Endothelial cell of umbilical vein (primary cell): Measurements from ENCODE around the gene SLC44A5. TPM values are rescaled to one million over a fixed set of nuclear protein-coding genes. Genes with fewer than 3 reads are reported as not detected.

Experiments
- BruUV-seq: library from RNA; stranded (reverse); fragments of 400-500 nt; replicated peaks from 2 replicates; lab custom pipeline; 2021; lab: Mats Ljungman, UMichigan
- CTCF ChIA-PET: fragments of 300-600, 350-600 bp; sonication (Branson Sonifier 250); formaldehyde crosslinking; loops from one replicate; lab custom pipeline; 2021; ENCODE audit warnings: antibody characterized with exemption, inconsistent platforms; lab: Charles Lee
- POLR2A ChIA-PET: fragments of 300-600, 350-600 bp; sonication (Branson Sonifier 250); formaldehyde crosslinking; loops from one replicate; lab custom pipeline; 2021; ENCODE audit warnings: antibody characterized with exemption, inconsistent platforms; lab: Charles Lee
- DNase-seq: peaks from one replicate; pipeline ENCODE4 v3.0.0-alpha.2; 2011; ENCODE audit warnings: low read depth, low spot score
- FAIRE-seq: peaks from 2 replicates; lab custom pipeline; 2011; peaks lifted over from hg19 to GRCh38; lab: Jason Lieb, UNC
- H2AFZ ChIP-seq: 2 replicates; pipeline ENCODE4 v1.6.0; 2012; ENCODE audit warnings: low read depth, low read length, control low read depth, inconsistent platforms
- H3K27ac ChIP-seq: 2 replicates; pipeline ENCODE4 v1.5.1; 2011; ENCODE audit warnings: low read depth, mild to moderate bottlenecking, control low read depth, low read length, moderate library complexity; ENCODE audit not compliant: insufficient read depth
- H3K27me3 ChIP-seq, 2 experiments: 2 replicates each; pipeline versions ENCODE4 v1.6.0 to v1.6.1; 2011; ENCODE audit warnings: low read length in 2 of 2, mixed read lengths in 1 of 2; ENCODE audit not compliant: control insufficient read depth in 2 of 2, insufficient read depth in 2 of 2
- H3K36me3 ChIP-seq, 2 experiments: 2 replicates in 1 of 2; 3 replicates in 1 of 2; pipeline ENCODE4 v1.5.1; 2011; ENCODE audit warnings: low read length in 2 of 2, mild to moderate bottlenecking in 1 of 2, moderate library complexity in 1 of 2; ENCODE audit not compliant: control insufficient read depth in 2 of 2, insufficient read depth in 2 of 2; ENCODE audit errors: extremely low read depth in 1 of 2
- H3K4me1 ChIP-seq: 3 replicates; pipeline ENCODE4 v1.5.1; 2011; ENCODE audit warnings: mild to moderate bottlenecking, low read length; ENCODE audit not compliant: control insufficient read depth, insufficient read depth; ENCODE audit errors: extremely low read depth
- H3K4me2 ChIP-seq: 2 replicates; pipeline ENCODE4 v1.6.1; 2011; ENCODE audit warnings: low read length, control low read depth, mixed read lengths; ENCODE audit not compliant: insufficient read depth
- H3K4me3 ChIP-seq, 3 experiments: fragments of 200-600 bp in 1 of 3; sonication (generic), shearing (Covaris generic) in 1 of 3; replicated peaks in 1 of 3; 2 replicates each; pipeline ENCODE4 v1.5.1; 2011 to 2016; ENCODE audit warnings: control low read depth in 3 of 3, low read length in 3 of 3, mild to moderate bottlenecking in 2 of 3, inconsistent platforms in 1 of 3, low read depth in 1 of 3, moderate library complexity in 1 of 3; ENCODE audit not compliant: insufficient read depth in 1 of 3
- H3K79me2 ChIP-seq: 2 replicates; pipeline ENCODE4 v1.6.0; 2012; ENCODE audit warnings: low read length, inconsistent platforms; ENCODE audit not compliant: control insufficient read depth, insufficient read depth
- H3K9ac ChIP-seq: replicated peaks from 2 replicates; pipeline ENCODE3; 2011; ENCODE audit warnings: low read length, control low read depth; ENCODE audit not compliant: insufficient read depth; ENCODE audit errors: extremely low read depth
- H3K9me1 ChIP-seq: replicated peaks from 3 replicates; pipeline ENCODE4 v1.6.0; 2011; ENCODE audit warnings: mild to moderate bottlenecking, low read length; ENCODE audit not compliant: control insufficient read depth, insufficient read depth; ENCODE audit errors: extremely low read depth
- H3K9me3 ChIP-seq: replicated peaks from 2 replicates; pipeline ENCODE4 v1.5.1; 2012; ENCODE audit warnings: low read length, inconsistent platforms; ENCODE audit not compliant: control insufficient read depth, insufficient read depth
- H4K20me1 ChIP-seq: replicated peaks from 2 replicates; pipeline ENCODE3; 2011; ENCODE audit warnings: mild to moderate bottlenecking, low read length; ENCODE audit not compliant: control insufficient read depth, insufficient read depth; ENCODE audit errors: extremely low read depth
- EZH2 ChIP-seq: IDR thresholded peaks from 2 replicates; pipeline ENCODE4 v1.6.1; 2012; ENCODE audit warnings: borderline replicate concordance, low read depth, mild to moderate bottlenecking, moderate library complexity, low read length, inconsistent platforms; ENCODE audit not compliant: severe bottlenecking
- FOS ChIP-seq: IDR thresholded peaks from 2 replicates; pipeline ENCODE4 v1.6.1; 2011; ENCODE audit warnings: mild to moderate bottlenecking, low read length, moderate library complexity, borderline replicate concordance; ENCODE audit not compliant: insufficient read depth
- GATA2 ChIP-seq: IDR thresholded peaks from 2 replicates; pipeline ENCODE4 v1.7.0; 2011; ENCODE audit warnings: low read depth, mild to moderate bottlenecking, moderate library complexity, mixed read lengths, low read length; ENCODE audit not compliant: insufficient read length, insufficient read depth
- JUN ChIP-seq: IDR thresholded peaks from 2 replicates; pipeline ENCODE4 v1.6.1; 2011; ENCODE audit warnings: borderline replicate concordance, low read depth; ENCODE audit not compliant: insufficient read length, insufficient read depth
- MAX ChIP-seq: IDR thresholded peaks from 2 replicates; pipeline ENCODE4 v1.6.1; 2011; ENCODE audit not compliant: insufficient read depth, insufficient read length
- MYC ChIP-seq: IDR thresholded peaks from one replicate; pipeline ENCODE4 v1.6.1; 2011; ENCODE audit warnings: mild to moderate bottlenecking, low read depth, low read length
- POLR2A ChIP-seq: IDR thresholded peaks from 2 replicates; pipeline ENCODE4 v1.6.1; 2012; ENCODE audit warnings: low read depth, mild to moderate bottlenecking, control low read depth, low read length
- POLR2AphosphoS5 ChIP-seq: IDR thresholded peaks from 2 replicates; pipeline ENCODE4 v1.6.1; 2012; ENCODE audit warnings: low read depth, mild to moderate bottlenecking, control low read depth, low read length, moderate library complexity; ENCODE audit not compliant: insufficient read depth
- dilution Hi-C: fragments of 300-500 bp; cut with MboI; formaldehyde crosslinking; loops from one replicate; pipeline ENCODE4 v1.15.0; 2019; ENCODE audit warnings: low sequenced_read_pairs; ENCODE audit not compliant: extremely low pct_ligation_motif_present
- intact Hi-C: fragments of 100-400 bp; cut with micrococcal nuclease; formaldehyde crosslinking; loops from one replicate; pipeline ENCODE4 v1.10.0; 2022
- polyA plus RNA-seq, 4 experiments: library from polyadenylated mRNA; depleted of rRNA in 3 of 4; stranded (reverse) in 3 of 4; unstranded in 1 of 4; fragments of >200 nt; gene quantifications; 2 replicates each; pipeline versions ENCODE4 v1.2.1 to v1.2.3, GENCODE V29; 2011 to 2012; ENCODE audit warnings: missing spikeins in 1 of 4
- total RNA-seq: library from RNA; stranded (reverse); gene quantifications from 2 replicates; pipeline ENCODE4 v1.2.3, GENCODE V29; 2021
- TF ChIP-seq, protein P1 (sequence below), 2 donors: IDR thresholded peaks; 1 replicate in 1 of 2; 2 replicates in 1 of 2; pipeline ENCODE4 v1.5.1; 2011; ENCODE audit warnings: low read length in 2 of 2, mild to moderate bottlenecking in 2 of 2, moderate library complexity in 2 of 2, control low read depth in 1 of 2, inconsistent platforms in 1 of 2, low read depth in 1 of 2; ENCODE audit not compliant: insufficient read depth in 1 of 2; ENCODE audit errors: extremely low read depth in 1 of 2

The SLC44A5 gene
- total and polyA plus RNA-seq, 2 donors (not counting 3 experiments of a cell fraction or from before 2014, with no cell fraction given) = 1.6 to 3.2 TPM

DNA sequence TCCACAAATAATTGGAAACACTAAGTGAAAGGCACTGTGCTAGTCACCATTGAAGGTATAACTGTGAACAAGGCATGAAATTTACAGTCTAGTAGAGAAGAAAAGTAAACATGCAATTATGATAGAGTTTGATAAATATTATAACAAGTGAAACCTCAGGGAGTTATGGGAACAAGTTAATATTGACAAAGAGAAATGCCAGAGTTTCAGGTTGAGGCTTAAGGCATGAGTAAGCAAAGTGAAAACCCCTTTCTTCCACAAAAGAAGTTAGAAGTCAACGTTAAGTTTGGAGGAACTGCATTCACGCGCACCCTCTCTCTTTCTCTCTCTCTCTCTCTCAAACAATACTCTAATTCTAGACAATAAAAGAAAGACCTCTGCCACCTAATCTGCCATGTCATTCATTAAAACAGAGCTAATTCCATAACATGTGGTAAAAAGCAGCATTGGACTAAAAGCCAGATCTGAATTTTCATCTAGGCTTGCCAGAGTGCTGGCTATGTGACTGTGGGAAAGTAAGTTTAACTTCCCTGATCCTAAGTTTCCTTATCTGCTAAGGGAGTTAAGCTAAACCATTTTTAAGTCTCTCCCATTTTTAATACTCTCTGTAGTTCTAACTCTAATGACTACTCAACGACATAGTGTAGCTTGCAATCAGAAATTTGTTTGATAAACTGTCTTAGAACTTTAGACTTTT, 22.0 kb downstream of the SLC44A5 start:
- Histone ChIP-seq H2AFZ (no peak overlapping the region), H3K27me3 (no peaks in the 10 kb centered on the region), H3K4me2 (no peak overlapping the region), H3K27ac (no peak overlapping the region), H3K36me3 (no peaks in the 10 kb centered on the region), H3K4me1 (no peaks in the 10 kb centered on the region), H4K20me1 (no peaks in the 10 kb centered on the region), H3K9ac (no peak overlapping the region), H3K9me1 (no peaks in the 10 kb centered on the region), H3K9me3 (no peaks in the 10 kb centered on the region), H3K79me2 (no peaks in the 10 kb centered on the region), H3K4me3 (no peak overlapping the region)
- intact Hi-C loops = no loop called here
- TF ChIP-seq GATA2 = no peak
- TF ChIP-seq POLR2AphosphoS5 = no peak
- TF ChIP-seq, protein P1, sequence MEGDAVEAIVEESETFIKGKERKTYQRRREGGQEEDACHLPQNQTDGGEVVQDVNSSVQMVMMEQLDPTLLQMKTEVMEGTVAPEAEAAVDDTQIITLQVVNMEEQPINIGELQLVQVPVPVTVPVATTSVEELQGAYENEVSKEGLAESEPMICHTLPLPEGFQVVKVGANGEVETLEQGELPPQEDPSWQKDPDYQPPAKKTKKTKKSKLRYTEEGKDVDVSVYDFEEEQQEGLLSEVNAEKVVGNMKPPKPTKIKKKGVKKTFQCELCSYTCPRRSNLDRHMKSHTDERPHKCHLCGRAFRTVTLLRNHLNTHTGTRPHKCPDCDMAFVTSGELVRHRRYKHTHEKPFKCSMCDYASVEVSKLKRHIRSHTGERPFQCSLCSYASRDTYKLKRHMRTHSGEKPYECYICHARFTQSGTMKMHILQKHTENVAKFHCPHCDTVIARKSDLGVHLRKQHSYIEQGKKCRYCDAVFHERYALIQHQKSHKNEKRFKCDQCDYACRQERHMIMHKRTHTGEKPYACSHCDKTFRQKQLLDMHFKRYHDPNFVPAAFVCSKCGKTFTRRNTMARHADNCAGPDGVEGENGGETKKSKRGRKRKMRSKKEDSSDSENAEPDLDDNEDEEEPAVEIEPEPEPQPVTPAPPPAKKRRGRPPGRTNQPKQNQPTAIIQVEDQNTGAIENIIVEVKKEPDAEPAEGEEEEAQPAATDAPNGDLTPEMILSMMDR (IDR thresholded peaks at IDR 0.05; ENCODE audit: extremely low read depth in 1 of 2, insufficient read depth in 1 of 2, low read depth in 1 of 2, low read length in 2 of 2) = no peak
- TF ChIP-seq MAX = no peak
- no peak for TF ChIP-seq MYC
- no peak for TF ChIP-seq JUN
- no peak for TF ChIP-seq EZH2
- TF ChIP-seq POLR2A = no peak
- no peak for TF ChIP-seq FOS
- ChIA-PET POLR2A (no interaction called here), CTCF (interaction anchor here (1.2 to 2.2 kb wide), 2 partner anchors 26 to 323 kb away, joined by 3 to 6 read pairs; no protein-coding TSS in a partner anchor)
- dilution Hi-C loops = no loop called here
- FAIRE-seq (no peak), DNase-seq (no peak)
- no TSS peak for BruUV-seq
